Measurements from ENCODE around the gene UBE2G1.
"Not testable (repeated sequence)": the region's sequence is repeated elsewhere in the genome, so short reads cannot be mapped to it uniquely, and the experiment has no call there.

UBE2G1 gene

GRCh38 chr17:4389079-4389478 is 22.6 kb upstream of the UBE2G1 start:
- intact Hi-C loops (cut with micrococcal nuclease), result no loop called here
- no peak overlapping the region for H3K4me3 Mint-ChIP-seq
- H3K4me1 Mint-ChIP-seq (ENCODE audit: low read depth), result peaks cover 3% of the 10 kb centered on the region
- H3K27me3 Mint-ChIP-seq, result peaks cover 20% of the 10 kb centered on the region
- H3K27ac Mint-ChIP-seq, result no peak overlapping the region
- H3K9me3 Mint-ChIP-seq, result no peaks in the 10 kb centered on the region
- no peaks in the 10 kb centered on the region for H3K36me3 Mint-ChIP-seq (ENCODE audit: low read depth)

GRCh38 chr17:4387137-4387536 is 20.7 kb upstream of the UBE2G1 start:
- Mint-ChIP-seq H3K4me1 (ENCODE audit: low read depth) (no peaks in the 10 kb centered on the region), H3K27ac (no peak overlapping the region), H3K27me3 (peaks cover 16% of the 10 kb centered on the region), H3K4me3 (no peak overlapping the region), H3K9me3 (no peaks in the 10 kb centered on the region), H3K36me3 (ENCODE audit: low read depth) (no peaks in the 10 kb centered on the region)
- intact Hi-C loops (cut with micrococcal nuclease), result no loop called here

GRCh38 chr17:4386406-4386805 is 19.9 kb upstream of the UBE2G1 start:
- H3K27ac Mint-ChIP-seq, result no peak overlapping the region
- intact Hi-C loops (cut with micrococcal nuclease), result no loop called here
- no peaks in the 10 kb centered on the region for H3K4me1 Mint-ChIP-seq (ENCODE audit: low read depth)
- H3K9me3 Mint-ChIP-seq, result no peaks in the 10 kb centered on the region
- H3K36me3 Mint-ChIP-seq (ENCODE audit: low read depth), result no peaks in the 10 kb centered on the region
- no peak overlapping the region for H3K4me3 Mint-ChIP-seq
- H3K27me3 Mint-ChIP-seq, result peaks cover 13% of the 10 kb centered on the region

GRCh38 chr17:4381690-4382671 is 15.5 kb upstream of the UBE2G1 start:
- Mint-ChIP-seq H3K9me3 (no peaks in the 10 kb centered on the region), H3K4me1 (ENCODE audit: low read depth) (no peaks in the 10 kb centered on the region), H3K4me3 (no peak overlapping the region), H3K36me3 (ENCODE audit: low read depth) (no peaks in the 10 kb centered on the region), H3K27ac (no peak overlapping the region), H3K27me3 (peaks cover 22% of the 10 kb centered on the region)
- intact Hi-C loops (cut with micrococcal nuclease), result no loop called here

- Mint-ChIP-seq H3K36me3 (ENCODE audit: low read depth) (no peaks in the 10 kb centered on the region), H3K27me3 (peaks cover 19% of the 10 kb centered on the region), H3K9me3 (no peaks in the 10 kb centered on the region), H3K27ac (no peak overlapping the region), H3K4me1 (ENCODE audit: low read depth) (peaks cover 12% of the 10 kb centered on the region), H3K4me3 (no peak overlapping the region)
- intact Hi-C loops (cut with micrococcal nuclease), result no loop called here
Observed at GRCh38 chr17:4378626-4379025, 12.2 kb upstream of the UBE2G1 start.

GRCh38 chr17:4377247-4377646 is 10.8 kb upstream of the UBE2G1 start:
- intact Hi-C loops (cut with micrococcal nuclease); H3K36me3 Mint-ChIP-seq (ENCODE audit: low read depth); H3K4me3 Mint-ChIP-seq; H3K9me3 Mint-ChIP-seq: not testable (repeated sequence)
- Mint-ChIP-seq H3K27ac (peak overlapping the region; percentile 2), H3K27me3 (peaks cover 13% of the 10 kb centered on the region), H3K4me1 (ENCODE audit: low read depth) (peaks cover 12% of the 10 kb centered on the region)

GRCh38 chr17:4375796-4376440 is 9.4 kb upstream of the UBE2G1 start:
- H3K27me3 Mint-ChIP-seq; H3K27ac Mint-ChIP-seq; H3K4me3 Mint-ChIP-seq; H3K9me3 Mint-ChIP-seq; intact Hi-C loops (cut with micrococcal nuclease); H3K36me3 Mint-ChIP-seq (ENCODE audit: low read depth): not testable (repeated sequence)
- peaks cover 12% of the 10 kb centered on the region for H3K4me1 Mint-ChIP-seq (ENCODE audit: low read depth)

GRCh38 chr17:4375039-4375748 is 8.7 kb upstream of the UBE2G1 start:
- no peaks in the 10 kb centered on the region for H3K36me3 Mint-ChIP-seq (ENCODE audit: low read depth)
- peaks cover 17% of the 10 kb centered on the region for H3K4me1 Mint-ChIP-seq (ENCODE audit: low read depth)
- H3K27me3 Mint-ChIP-seq, result peaks cover 9% of the 10 kb centered on the region
- intact Hi-C loops (cut with micrococcal nuclease), result no loop called here
- no peak overlapping the region for H3K27ac Mint-ChIP-seq
- H3K9me3 Mint-ChIP-seq, result no peaks in the 10 kb centered on the region
- H3K4me3 Mint-ChIP-seq, result no peak overlapping the region

GRCh38 chr17:4369557-4370230 is 3.2 kb upstream of the UBE2G1 start:
- no peak overlapping the region for H3K4me3 Mint-ChIP-seq
- intact Hi-C loops (cut with micrococcal nuclease), result loop anchor here (5.0 to 10.0 kb wide), 2 partner anchors 65 to 107 kb away; partner anchors contain the start of gene ANKFY1
- H3K4me1 Mint-ChIP-seq (ENCODE audit: low read depth), result peaks cover 20% of the 10 kb centered on the region
- H3K27ac Mint-ChIP-seq, result no peak overlapping the region
- no peaks in the 10 kb centered on the region for H3K27me3 Mint-ChIP-seq
- no peaks in the 10 kb centered on the region for H3K9me3 Mint-ChIP-seq
- peaks cover 5% of the 10 kb centered on the region for H3K36me3 Mint-ChIP-seq (ENCODE audit: low read depth)

GRCh38 chr17:4368341-4368740 is 1.9 kb upstream of the UBE2G1 start:
- Mint-ChIP-seq H3K27ac (no peak overlapping the region), H3K36me3 (ENCODE audit: low read depth) (peaks cover 5% of the 10 kb centered on the region), H3K9me3 (no peaks in the 10 kb centered on the region), H3K27me3 (no peaks in the 10 kb centered on the region), H3K4me3 (no peak overlapping the region), H3K4me1 (ENCODE audit: low read depth) (peaks cover 22% of the 10 kb centered on the region)
- intact Hi-C loops (cut with micrococcal nuclease), result loop anchor here (5.0 to 10.0 kb wide), 2 partner anchors 64 to 106 kb away; partner anchors contain the start of gene ANKFY1

- peak overlapping the region; percentile 93 for H3K27ac Mint-ChIP-seq
Observed at GRCh38 chr17:4367177-4367576, 702 bp upstream of the UBE2G1 start.

GRCh38 chr17:4365628-4366326 is 698 bp downstream of the UBE2G1 start:
- Mint-ChIP-seq H3K27ac (peak overlapping the region; percentile 93), H3K9me3 (no peaks in the 10 kb centered on the region), H3K27me3 (no peaks in the 10 kb centered on the region), H3K36me3 (ENCODE audit: low read depth) (peaks cover 12% of the 10 kb centered on the region), H3K4me3 (peak overlapping the region; percentile 82), H3K4me1 (ENCODE audit: low read depth) (peaks cover 22% of the 10 kb centered on the region)
- intact Hi-C loops (cut with micrococcal nuclease), result loop anchor here (2.0 to 10.0 kb wide), 3 partner anchors 47 to 103 kb away; partner anchors contain the start of gene ANKFY1

More at GRCh38 chr17:4367177-4367576, 702 bp upstream of the UBE2G1 start:
- peaks cover 11% of the 10 kb centered on the region for H3K36me3 Mint-ChIP-seq (ENCODE audit: low read depth)
- H3K4me1 Mint-ChIP-seq (ENCODE audit: low read depth), result peaks cover 22% of the 10 kb centered on the region
- not testable (repeated sequence) for H3K4me3 Mint-ChIP-seq, H3K27me3 Mint-ChIP-seq, H3K9me3 Mint-ChIP-seq
- intact Hi-C loops (cut with micrococcal nuclease), result loop anchor here (5.0 to 10.0 kb wide), 2 partner anchors 62 to 105 kb away; partner anchors contain the start of gene ANKFY1

All from dendritic cell treated with granulocyte-macrophage colony-stimulating factor and Interleukin-4, amounts not matched to agents 40 ng/mL and 50 ng/mL, for 4 days (primary cell).